Anterior cingulate cortex (tissue), 58 donors: ENCODE data around the gene PPP2R2C.
A peak's percentile ranks its signal among the peaks of the same experiment; 100 is the strongest.

Experiments
- DNase-seq, 58 donors: peaks; one replicate each; lab custom pipeline; 2025; lab: John Stamatoyannopoulos, UW

The PPP2R2C gene

DNA sequence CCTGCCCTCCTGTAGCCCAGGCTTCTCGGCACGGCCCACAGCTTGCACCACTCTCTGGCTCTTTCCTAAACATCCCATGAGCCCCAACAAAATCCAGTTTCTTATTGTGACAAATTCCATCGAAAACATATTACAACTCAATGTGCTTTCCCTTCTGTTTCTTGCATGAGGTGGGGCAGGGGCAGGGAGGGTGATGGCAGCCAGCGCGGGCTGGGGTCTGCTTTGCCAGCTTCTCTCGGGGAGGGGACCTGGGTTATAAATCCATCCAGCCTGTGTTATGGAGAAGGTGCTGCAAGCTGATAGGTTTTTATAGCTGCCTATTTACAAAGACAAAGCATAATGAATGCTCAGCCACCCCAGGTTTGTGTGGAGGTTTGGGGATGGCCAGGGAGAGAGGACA, 21.1 kb downstream of the PPP2R2C start:
- no peak for DNase-seq

- no peak for DNase-seq
Measured at GRCh38 chr4:6450709-6451108, 21.7 kb downstream of the PPP2R2C start.

DNA sequence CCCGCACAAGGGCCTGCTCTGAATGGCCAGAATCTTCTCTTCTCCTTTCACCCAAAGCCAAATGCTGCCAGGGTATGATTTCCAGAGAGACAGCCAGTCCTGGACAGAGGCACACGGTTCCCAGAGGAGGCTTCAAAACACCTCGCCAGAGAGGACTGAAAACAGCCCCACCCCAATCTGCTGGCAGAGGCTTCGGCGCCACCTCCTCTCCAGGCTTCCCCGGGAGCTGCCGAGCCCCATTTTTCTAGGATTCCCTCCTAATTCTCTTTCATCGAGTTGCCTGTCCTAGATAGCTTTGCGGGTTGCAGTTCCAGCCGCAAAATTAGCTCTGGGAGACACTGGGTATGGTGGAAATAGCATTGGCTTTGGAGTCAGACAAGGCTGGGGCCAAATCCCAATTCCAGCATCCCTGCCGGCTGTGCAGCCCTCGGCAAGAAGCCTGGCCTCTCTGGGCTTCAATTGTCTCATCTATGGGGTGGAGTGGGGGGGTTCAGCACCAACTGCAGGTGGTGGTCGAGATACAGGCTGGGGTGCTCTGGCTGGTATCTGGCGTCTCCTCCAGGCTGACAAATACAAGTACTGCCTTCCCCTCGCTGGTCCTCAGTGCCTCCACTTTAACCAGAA, 22.6 kb downstream of the PPP2R2C start:
- DNase-seq = peak in 15 of 58 donors; percentile 18 to 69 (median 45)

DNA sequence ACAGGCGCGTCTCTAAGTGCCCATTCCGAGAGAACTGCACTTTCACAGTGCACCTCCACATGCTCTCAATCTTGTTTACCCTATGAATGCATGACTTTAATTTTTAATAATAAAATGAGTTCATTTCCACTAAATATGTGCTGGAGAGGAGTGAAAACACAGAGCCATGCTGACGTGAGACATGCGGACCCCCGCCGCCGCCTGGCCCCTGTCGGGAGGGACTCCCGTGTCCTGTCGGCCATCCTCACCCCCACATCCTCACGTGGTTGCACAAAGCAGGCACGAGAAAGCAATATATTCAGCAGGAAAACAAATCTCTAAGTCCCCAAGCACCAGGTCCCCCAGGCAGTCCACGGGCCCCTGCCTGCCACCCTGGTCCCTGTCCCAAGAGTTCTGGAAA, 23.1 kb downstream of the PPP2R2C start:
- no peak for DNase-seq

GRCh38 chr4:6448476-6449170, 23.8 kb downstream of the PPP2R2C start:
- peak in 2 of 58 donors; percentile 34 to 38 for DNase-seq

GRCh38 chr4:6447672-6448171, 24.7 kb downstream of the PPP2R2C start:
- no peak for DNase-seq

DNA sequence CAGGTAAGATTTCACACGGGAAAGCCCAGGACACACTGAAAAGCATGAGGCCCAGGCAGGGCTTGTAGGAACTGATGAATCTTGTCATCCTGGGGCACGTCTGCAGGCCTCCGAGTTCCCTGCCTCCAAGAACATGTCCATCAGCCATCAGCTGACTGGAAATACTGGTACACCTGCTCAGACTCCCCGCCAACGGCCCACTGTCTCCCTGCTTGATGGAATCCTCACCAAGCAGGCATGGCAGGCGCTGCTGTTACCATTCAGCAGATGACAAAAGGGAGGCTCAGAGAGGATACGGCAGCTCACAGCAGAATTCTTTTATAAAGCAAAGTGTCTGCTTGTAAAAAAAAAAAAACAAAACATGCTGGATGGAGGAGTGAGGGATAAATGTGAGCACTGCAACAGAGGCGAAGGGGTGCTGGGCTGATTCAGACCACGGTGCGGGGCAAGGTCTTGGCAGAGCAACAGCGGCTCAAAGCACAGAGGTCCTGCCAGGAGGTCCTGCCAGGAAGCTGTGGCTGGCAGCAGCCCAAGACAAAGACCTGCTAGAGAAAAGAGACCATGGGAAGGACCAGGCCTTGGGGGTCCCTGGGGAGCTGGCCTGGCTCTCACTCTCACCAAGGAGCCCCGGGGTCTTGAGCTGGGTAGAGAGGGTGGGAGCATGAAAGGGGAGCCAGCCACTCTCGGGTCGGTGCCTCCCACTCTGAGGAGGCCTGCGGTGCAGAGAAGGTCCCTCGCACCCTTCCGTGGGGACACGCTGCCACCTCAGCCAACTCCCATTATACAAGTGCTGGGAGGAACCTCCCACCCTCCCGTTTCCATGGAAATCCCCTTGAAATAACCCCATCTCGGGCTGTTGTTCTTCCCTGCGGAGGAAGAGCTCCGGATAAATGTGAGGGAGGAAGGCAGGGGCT, 25.6 kb downstream of the PPP2R2C start:
- peak in 51 of 58 donors; percentile 24 to 92 (median 68) for DNase-seq

DNA sequence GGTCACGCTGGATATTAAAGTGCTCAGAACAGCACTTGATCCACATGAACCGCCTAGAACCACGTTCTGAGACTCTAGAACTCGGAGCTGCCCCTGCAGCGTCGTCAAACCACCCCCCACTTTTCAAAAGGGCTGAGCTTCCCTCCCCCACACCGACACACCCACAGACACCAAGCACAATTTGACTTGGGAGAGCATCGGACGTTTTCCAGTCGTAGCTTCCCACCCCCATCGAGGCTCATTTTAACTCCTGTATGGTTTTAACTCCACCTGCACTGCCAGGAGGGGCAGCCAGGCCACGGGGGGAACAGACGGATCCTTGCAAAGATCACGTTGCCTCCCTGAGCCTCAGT, 26.3 kb downstream of the PPP2R2C start:
- DNase-seq = no peak

DNA sequence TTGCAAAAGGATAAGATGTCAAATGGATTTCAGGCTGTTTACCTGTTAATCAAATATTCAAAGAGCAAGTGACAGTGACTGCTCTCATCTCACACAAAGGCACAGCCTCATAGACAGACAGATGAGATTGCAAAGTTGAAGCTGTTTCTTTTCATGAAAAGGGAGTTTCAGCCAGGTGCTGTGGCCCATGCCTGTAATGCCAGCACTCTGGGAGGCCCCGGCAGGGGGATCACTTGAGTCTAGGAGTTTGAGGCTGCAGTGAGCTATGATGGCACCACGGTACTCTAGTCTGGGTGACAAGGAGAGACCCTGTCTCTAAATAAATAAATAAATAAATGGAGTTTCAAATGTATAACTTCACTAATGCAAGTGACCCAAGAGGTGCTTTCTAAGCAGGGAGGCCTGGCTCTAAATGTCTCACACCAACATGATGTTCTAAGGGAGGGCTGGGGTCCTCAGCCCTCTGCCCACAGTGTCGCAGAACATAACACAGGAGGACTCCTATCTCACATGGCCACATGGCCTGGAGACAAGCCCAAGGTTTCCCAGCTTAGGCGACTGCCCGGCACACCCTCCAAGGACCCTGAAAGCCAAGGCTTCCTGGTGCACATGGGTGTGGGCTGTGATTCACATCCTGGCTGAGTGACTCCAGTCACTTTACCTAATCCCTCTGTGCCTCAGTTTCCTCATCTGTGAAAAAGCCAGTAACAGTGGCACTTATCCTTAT, 26.8 kb downstream of the PPP2R2C start:
- DNase-seq = no peak

DNA sequence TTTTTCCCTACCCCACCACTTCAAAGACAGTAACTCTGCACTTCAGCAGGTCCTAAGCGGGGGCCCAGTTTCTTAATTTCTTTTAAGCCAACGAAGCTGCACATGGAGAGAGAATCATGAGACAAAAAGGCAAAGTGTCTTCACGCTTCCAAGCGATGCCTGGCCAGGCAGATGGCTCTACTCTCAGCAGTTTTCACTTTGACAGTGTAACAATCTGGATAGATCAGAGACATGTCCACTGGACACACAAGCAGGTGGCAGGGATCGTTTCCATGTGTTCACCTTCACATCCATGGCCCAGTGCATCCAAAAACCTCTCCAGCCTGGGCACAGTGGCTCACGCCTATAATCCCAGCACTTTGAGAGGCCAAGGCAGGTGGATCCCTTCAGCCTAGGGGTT, 27.8 kb downstream of the PPP2R2C start:
- DNase-seq = no peak

DNA sequence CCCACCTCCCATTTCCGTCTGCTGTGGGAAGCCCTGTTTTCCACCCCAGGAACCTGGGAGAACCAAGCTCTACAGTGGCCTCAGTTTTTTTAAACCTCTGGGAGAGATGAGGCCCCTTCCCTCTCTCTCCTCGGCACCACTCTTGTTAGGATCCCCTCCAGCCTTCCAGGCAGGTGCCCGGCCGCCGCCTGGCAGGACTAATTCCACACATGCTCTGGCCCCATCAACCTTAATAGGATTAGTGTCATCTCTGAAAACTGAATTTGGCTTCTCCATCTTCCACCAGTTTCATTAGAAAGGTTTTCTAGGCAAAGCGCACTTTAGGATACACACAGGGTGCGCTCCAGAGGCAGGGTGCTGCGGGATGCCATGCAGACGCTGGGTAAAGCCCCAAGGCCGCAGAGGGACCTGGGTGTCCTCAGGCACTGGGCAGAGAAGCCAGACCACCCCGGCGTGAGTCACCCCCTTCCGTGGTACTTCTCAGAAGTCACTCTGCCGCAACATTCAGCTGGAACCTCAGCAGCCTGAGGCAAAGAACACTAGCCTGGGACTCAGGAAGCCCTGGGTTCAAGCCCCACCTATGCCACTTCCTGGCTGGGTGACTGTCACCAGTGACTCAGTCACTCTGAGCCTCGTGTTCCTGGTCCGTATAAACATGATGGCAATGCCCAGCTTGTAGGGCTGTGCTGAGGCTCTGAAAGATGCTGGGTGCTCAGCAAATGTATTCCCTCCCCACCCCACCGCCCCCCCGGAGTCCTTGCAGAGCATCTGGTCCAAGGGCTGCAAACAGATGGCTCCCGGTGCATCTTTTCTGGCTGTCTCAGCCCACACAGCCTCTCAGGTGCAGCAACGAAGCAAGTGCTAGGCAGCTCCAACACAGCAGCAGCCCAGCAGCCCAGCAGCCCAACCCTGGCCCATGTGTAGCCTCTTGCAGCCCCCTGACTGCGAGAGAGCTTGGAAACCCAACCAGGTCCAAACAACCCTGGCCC, 29.1 kb downstream of the PPP2R2C start:
- DNase-seq = peak in 16 of 58 donors; percentile 25 to 68 (median 38)

DNA sequence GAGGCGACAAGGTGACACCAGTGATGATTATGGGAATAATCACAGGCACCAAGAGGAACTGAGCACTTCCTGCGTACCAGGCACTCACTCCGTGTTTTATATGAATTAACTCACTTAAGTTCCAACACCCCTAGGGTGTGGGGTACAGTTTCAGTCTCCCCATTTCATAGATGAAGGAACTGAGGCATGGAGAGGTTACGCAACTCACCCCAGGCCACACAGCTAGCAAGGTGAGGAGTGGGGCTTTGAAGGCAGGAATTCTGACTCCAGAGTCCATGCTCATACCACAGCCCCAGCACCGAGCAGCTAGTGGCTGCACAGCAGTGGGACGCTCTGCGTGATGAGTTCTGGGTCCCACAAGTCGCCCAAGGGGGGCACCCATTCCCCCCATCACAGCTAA, 29.9 kb downstream of the PPP2R2C start:
- DNase-seq = no peak

DNA sequence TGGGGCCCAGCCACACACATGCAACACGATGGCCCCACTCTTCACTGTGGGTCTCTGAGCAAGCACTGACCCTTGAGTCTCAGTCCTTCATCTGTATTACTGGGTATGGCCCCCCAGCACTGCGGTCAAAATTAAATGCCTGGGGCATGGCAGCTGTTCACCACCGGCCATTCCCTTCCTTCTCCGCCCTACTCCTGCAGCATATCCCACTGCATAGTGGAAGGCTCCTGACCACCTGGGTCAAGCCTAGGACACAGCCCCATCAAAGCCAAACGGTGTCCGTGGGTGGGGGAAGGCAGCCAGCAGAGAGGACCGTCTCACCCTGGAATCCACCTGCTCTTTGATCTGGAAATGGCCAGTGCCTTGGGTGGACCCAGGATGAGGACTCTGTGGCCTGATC, 30.7 kb downstream of the PPP2R2C start:
- DNase-seq = no peak

DNA sequence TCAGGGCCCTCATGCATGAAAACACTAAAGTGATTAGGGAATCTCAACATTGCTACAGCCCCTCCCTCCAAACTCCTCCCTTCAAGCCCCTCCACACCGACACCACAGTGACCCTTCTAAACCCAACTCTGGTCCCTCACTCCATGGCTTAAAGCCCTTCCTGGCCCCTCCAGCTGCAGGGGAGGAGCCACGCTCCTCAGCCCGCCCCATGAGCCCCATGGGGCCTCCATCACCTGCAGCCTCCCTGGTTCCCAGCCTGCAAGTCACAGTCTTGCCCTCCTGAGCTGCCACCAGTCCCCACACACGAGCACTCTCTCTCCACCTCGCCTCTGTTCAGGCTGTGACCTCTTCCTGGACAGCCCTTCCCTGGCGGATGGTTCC, 31.2 kb downstream of the PPP2R2C start:
- DNase-seq = no peak

DNA sequence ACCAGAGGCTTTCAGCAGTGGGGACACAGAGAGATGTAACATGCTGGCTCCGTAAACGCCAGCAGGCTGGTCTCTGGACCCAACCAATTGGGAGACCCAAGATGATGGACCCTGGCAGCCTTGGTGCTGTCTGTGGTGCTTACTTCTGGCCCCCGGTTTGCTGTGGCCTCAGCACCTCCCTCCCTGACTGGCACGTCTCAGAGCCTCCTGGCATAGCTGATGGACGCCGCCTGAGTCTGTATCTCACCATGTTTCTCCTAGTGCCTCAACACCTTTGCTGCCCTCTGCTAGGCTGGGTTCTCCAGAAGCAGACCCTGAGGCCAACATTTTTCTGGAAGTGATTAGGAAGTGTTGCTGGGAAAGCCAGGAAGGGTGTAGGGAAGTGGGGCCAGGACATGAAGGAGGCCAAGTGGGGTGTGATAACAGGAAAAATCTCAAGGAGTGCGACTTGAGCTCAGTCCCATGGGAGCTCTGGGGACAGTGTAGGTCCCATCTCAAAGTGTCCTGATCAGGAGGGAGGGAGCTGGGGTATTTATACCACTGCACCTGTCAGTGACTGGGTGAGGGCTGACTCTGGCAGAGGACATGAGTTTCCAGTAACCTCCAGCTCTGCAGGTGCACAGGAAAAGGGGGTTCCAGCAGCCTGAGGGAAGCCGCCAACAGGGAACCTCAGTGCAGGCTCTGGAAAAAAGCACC, 31.8 kb downstream of the PPP2R2C start:
- DNase-seq = no peak

GRCh38 chr4:6439120-6439762, 33.2 kb downstream of the PPP2R2C start:
- no peak for DNase-seq

GRCh38 chr4:6437826-6438238, 34.6 kb downstream of the PPP2R2C start:
- DNase-seq = no peak

- DNase-seq = no peak
Measured at GRCh38 chr4:6435010-6435409, 37.4 kb downstream of the PPP2R2C start.
